Esophagus squamous epithelium (tissue), 4 donors: Measurements from ENCODE around the gene MED15.

Source experiments
- CTCF ChIP-seq, 6 experiments: fragments of 450-650 bp in 4 of 6; fragments of 200-600 bp in 2 of 6; sonication (generic) in 2 of 6; IDR thresholded peaks; one replicate each; pipeline ENCODE4 v1.5.1; 2016 to 2019; ENCODE audit warnings: antibody characterized with exemption in 6 of 6, mild to moderate bottlenecking in 4 of 6, moderate library complexity in 4 of 6
- POLR2A ChIP-seq, 4 donors: fragments of 450-650 bp; IDR thresholded peaks; one replicate each; pipeline ENCODE4 v1.6.1; 2017; ENCODE audit warnings: antibody characterized with exemption in 4 of 4, mild to moderate bottlenecking in 4 of 4, moderate library complexity in 3 of 4

- no peak for TF ChIP-seq CTCF (IDR thresholded peaks at IDR 0.05)
- TF ChIP-seq POLR2A (IDR thresholded peaks at IDR 0.05), result no peak
Observed at GRCh38 chr22:20616451-20617043, 109.1 kb downstream of the MED15 start.
